TTC549 (cell line): ENCODE data around the gene CCPG1.

ENCODE experiments used
- FAIRE-seq: peaks from 2 replicates; lab custom pipeline; 2012; peaks lifted over from hg19 to GRCh38; lab: Jason Lieb, UNC

CCPG1 gene

DNA sequence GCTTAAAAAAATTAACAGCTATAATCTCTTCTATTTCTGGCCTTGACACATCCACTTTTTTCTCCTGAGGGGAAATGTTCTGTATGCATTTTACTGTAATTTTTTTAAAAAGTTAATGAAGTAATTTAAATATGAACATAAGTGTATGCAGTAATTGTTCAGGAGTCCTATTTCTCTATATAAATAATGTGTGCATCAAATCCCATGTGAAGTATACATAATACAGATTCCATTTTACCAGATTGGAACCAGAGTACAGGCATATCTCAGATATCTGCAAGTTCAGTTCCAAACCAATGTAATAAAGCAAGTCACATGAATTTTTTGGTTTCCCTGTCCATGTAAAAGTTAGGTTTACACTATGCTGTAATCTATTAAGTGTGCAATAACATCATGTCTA lies 26.6 kb downstream of the CCPG1 start:
- no peak for FAIRE-seq

DNA sequence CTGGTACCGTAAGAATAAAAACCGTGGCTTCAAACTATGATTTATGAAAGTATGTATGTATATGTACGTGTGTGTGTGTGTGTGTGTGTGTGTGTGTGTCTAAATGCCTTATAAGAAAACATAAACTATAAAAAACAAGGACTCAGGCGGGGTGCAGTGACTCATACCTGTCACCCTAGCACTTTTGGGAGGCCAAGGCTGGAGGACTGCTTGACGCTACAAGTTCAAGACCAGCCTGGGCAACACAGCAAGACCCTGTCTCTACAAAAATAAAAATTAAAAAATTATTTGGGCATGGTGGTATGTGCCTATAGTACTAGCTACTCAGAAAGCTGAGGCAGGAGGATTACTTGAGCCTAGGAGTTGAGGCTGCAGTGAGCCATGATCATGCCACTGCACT lies 29.1 kb downstream of the CCPG1 start:
- FAIRE-seq: no peak

DNA sequence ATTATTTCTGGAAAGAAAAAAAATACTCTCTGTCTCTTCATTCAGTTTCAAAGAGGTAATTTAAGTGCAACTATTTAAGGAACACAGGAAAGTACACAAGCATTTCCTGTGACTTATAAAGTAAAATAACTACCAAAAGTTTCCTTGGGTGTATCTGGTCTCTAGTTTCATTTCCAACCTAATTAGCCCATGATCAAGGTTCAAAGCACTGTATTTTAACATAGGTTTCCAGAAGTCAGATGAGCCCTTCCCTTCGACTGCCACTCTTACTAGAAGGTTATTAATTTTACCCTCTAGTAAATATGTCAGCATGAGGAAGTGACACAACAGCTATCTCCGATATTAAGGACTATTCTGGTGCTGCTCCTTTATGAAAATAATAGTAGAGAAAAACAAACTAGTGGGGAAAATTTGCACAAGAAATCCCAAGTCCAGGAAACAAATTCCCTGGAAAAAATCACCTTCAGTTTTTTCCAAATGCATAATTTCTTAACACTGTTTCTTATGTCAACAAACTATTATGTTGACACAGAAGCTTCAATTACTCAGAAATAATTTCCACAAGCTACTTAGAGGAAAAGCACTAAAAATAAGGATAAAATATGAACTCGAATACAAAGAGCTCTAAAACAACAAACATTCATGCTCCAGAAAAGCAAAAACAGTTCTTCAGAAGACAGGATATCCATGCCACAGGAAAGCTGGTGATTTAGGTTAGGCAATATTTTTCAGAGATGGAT lies 35.3 kb downstream of the CCPG1 start:
- no peak for FAIRE-seq

DNA sequence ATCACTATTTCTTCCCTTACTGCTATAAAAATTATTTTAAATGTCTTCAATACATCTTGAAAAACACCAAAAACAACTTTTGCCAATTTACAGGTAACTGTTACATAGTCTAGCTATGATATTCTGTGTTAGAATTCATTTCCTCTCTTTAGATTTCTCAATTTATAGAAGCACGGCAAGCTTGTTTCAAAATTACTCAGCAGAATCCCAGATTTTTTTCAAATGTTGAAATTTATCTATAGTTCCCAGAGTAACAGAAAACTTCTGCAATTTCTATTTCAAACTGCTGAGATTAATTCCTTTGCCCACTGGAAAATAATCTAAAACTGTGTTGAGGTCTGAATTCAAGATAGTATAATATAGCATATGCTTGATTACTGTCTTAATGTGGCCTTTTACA lies 41.2 kb downstream of the CCPG1 start:
- FAIRE-seq: no peak

DNA sequence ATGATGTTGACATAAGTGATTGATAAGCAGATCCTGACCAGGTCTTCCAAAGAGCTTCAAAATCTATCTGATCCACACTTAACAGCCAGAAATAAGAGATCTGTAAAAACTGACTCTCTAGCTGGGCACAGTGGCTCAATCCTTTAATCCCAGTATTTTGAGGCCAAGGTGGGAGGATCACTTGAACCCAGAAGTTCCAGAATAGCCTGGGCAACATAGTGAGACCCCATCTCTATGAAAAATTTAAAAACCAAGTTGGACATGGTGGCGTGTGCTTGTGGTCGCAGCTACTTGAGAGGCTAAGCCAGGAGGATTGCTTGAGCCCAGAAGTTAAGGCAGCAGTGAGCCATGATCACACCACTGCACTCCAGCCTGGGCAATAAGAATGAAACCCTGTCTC lies 45.5 kb downstream of the CCPG1 start:
- FAIRE-seq: no peak

DNA sequence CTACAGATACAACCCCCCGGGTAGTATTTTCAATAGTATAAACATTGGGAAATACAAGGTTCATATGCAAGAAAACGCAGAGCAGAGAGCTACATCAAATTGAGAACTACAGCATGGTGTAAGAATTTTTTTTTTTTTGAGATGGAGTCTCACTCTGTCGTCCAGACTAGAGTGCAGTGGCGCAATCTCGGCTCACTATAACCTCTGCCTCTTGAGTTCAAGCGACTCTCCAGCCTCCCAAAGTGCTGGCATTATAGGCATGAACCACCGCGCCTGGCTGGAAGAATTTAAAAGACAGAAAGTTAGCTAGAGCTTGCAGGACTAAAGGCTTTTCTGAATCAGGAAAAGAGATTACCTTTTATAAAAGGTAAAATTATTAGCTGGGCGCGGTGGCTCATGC lies 47.1 kb downstream of the CCPG1 start:
- no peak for FAIRE-seq

DNA sequence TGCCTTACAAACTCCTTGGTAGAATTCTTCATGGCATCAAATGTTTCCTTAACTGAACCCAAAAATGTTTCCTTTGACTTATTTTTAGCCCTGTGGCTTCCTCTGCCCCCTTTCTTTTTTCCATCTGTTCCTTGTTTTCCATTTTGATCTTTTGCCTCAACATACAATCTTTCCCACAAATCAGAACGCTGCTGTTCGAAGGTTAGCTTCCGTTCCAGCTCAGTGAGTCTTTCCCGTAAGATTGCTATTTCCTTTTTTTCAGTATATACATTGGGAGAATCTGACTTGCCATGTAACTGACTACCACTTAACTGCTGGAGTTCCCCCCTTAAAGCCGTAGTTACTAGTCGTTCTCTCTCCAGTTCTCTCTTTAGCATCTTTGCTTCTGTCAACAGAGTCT lies 47.9 kb downstream of the CCPG1 start:
- FAIRE-seq: no peak

DNA sequence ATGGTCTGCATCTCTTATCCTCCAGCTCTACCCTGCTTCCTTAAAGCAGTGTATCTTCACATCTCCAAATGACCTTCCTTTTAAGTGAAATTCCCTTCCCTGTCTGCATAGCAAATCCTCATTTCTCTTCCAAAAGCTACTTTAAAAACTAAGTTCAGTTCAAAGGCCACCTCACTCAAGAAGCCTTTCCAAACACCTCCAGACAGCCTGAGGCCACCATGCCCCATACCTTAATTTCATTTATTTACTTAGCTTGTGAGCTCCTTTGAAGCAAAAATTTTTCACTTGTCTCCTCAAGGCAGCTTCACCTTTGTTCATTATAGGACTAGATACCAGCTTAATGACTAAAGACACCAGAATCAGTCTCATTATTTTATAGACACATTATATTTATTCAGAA lies 49.7 kb downstream of the CCPG1 start:
- no peak for FAIRE-seq

DNA sequence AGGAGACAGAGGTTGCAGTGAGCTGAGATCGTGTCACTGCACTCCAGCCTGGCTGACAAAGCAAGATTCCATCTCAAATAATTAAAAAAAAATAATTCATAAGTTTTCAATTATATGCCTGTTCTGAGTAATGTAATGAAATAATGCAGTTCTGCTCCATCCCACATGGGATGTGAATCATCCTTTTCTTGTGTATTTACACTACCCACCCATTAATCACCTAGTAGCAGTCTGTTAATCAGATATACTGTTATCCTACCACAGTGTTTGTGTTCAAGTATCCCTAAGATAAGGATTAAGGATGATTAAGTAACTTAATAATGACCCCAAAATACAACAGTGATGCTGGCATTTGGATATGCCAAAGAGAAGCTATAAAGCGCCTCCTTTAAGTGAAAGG lies 50.4 kb downstream of the CCPG1 start:
- FAIRE-seq: no peak

DNA sequence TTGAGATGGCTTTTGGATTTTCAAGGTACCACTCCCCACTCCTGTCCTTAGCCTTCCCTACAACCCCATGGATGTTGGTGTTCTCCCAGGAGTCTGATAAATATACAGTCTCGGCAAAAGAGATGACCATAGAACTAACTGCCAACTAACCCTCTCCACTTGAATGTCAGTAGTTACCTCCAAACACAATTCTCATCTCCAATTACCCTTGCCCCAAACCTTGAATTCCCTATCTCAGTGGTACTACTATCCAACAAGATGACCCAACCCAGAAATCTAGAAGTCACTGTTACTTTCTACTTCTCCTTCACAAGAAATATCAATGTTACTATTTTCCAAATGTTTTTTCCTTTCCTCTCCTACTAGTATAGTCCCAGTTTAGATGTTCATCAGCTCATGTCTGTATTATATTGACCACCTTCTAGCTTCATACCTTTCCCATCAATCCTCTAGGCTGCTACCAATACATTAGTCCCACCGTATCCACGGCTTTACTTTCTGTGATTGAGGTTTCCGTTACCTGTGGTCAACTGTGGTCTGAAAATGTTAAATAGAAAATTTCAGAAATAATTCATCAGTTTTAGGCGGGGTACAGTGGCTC lies 51.1 kb downstream of the CCPG1 start:
- no peak for FAIRE-seq

DNA sequence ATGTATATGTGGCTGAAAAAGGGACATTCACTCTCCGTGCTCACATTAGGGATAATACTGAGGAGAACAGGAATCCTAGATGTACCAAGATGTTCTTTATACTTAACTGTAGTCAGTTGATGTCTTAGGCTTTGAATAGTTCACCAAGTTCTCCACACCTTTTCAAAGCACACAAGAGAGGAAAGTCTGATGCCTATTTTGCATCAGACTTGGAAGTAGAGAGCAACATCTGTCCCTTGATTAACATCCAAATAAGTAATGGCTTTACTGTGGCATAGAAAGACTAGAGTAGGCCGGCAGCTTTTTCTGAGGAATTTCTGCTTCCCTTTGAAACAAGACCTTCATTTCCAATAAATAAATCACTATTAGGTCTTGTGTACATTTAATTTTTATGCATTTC lies 55.1 kb downstream of the CCPG1 start:
- FAIRE-seq: no peak

DNA sequence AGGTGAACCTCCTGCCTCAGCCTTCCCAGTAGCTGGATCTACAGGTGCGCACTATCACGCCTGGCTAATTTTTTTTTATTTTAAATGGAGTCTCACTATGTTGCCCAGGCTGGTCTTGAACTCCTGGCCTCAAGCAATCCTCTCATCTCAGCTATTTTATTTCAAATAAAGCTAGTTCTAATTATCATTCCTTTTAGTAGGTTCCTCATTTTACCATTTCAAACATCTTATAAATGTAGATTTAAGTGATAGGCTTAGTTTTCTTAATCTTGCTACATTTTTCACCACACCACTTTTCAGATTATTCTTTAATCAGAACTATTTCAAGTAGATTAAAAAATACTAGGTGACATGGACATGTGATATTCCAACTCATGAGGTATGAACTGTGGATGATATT lies 58.9 kb downstream of the CCPG1 start:
- FAIRE-seq: no peak

DNA sequence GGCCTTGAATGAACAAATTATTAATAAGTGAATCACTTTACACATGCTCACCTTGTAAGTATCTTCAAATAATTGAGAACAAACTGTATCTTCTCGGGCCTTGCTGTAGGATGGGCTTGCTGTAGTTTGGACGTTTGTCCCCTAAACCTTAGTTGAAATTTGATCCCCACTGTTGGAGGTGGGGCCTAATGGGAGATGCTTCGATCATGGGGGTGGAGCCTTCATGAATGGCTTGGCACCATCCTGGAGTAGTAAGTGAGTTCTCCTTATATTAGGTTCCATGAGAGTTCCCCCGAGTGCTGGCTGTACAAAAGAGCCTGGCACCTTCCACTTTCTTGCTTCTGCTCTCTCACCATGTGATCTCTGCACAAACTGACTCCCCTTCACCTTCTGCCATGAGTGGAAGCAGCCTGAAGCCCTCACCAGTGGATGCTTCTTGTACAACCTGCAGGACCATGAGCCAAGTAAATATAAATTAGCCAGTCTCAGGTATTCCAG lies 59.8 kb downstream of the CCPG1 start:
- FAIRE-seq: no peak

DNA sequence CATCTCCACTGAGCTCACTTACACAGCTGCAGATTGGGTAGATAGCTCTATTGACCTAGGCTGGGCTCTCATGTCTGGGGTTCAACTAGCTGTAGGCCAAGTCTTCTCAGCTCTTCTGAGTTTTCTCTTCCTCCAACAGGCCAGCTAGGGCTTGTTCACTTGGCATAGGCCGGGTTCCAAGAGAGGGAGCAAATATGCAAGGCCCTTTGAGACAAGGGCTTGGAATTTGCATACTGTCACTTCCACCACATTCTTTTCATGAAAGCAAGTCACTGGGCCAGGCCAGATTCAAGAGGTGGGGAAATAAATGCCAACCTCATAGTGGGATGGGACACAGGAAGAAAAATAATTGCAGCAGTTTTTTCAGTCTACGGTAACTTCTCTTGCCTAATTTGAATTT lies 64.0 kb downstream of the CCPG1 start:
- FAIRE-seq: no peak

DNA sequence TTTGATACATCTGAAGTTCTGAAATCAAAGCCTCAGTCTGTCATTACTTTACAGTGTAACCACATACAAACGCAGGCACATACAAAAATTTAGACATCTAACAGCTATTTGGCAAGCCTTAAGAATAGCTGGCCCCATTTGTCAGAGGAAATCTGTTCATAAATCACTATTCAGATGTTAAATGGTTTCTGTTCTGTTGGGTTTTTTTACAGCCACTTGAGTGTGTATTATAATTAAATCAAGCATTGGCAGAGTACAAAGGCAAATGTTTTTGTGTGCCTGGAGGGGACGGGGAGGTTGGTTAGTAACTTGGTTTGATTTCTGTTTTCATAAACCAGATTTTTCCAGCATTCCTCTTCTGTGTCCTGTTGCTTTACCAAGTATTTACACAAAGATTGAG lies 65.0 kb downstream of the CCPG1 start:
- FAIRE-seq: no peak

DNA sequence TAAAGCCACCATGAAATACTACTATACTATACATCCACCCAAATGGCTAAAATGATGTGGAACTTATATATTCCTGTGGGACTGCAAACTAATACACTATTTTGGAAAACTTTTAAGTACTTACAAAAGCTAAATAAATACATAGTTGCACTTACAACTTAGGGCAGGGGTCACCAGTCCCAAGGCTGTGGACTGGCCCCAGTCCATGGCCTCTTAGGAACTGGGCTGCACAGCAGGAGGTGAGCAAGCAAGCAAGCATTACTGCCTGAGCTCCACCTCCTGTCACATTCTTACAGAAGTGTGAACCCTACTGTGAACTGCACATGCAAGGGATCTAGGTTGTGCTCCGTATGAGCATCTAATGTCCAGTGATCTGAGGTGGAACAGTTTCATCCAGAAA lies 71.0 kb downstream of the CCPG1 start:
- no peak for FAIRE-seq

DNA sequence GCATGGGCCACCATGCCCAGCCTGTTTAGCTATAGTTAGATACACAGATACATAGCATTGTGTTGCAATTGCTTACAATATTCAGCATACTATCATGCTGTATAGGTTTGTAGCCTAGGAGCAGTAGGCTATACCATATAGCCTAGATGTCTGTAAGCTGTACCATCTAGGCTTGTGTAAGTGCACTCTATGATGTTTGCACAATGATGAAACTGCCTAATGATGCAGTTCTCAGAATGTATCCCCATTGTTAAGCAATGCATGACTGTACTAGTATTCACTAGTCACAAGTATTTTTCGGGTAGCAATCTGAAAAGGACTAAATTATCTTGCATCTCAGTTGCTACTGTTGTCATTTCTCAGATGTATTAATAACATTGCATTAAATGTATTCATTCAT lies 73.2 kb downstream of the CCPG1 start:
- FAIRE-seq: no peak

DNA sequence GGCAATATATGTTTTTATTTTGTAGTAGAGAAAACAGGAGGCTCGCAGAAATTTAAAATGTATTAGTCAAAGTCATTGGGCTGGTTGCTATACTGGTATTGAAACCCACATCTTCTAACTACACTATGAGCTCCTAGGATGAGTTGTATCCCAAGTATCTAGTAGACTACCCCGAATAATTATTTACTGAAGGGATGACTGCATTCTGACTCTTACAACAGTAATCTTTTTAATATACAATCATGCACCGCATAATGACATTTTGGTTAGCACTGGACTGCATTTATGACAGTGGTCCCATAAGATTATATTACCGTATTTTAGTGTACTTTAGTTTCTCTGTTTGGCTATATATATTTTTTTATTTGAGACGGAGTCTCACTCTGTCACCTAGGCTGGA lies 73.8 kb downstream of the CCPG1 start:
- FAIRE-seq: no peak

DNA sequence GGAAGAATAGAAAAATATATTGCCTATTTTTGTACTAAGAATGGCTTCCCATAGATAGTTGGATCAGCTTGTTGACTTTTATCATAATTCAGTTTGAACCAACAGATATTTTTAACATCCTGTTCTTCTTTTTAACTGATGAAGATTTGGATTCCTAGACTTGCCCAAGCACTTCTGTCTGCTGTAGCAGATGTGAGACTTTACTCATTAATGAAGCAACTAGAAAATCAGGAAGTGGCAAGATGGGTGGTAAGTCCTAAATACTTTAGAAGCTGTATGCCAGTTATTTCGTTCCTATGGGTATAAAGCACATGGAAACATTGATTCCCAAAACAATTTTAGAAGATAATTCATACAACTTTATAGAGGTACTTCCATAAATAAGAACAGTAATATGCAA lies 80.8 kb downstream of the CCPG1 start:
- FAIRE-seq: no peak

DNA sequence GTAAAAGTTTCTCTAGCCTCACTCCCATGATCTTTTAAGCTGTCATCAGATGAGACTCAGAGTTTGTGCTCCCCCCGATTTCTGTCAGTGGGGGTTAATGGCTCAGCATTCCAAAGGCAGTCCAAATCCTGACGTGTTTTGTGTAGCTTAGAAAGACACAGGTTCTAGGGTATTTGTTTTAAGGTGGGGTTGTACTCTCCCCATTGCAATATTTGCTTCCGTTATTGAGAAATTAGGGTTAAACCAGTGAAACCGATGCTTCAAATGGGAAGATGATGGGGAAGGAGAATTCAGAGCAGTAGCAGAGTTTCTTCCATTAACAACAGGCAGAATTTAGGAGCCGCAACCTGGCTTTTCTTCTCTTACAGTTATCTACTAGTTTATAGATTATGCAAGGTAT lies 85.7 kb downstream of the CCPG1 start:
- FAIRE-seq: no peak

DNA sequence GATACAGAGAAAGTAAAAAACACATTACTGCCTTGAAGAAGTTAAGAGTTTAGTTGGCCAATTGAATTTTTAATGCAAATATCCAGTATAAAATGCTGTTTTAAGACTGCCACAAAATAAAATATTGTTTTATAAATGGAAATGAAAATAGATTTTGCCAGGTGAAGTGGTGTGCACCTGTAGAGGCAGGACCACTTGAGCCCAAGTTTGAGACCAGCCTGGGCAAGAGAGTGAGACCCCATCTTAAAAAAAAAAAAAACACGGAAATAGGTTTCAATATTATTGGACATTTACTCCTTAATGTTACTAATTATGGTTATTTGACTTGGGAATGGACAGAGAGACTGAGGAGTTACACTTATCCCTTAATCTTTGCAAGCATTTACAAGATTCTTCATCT lies 87.2 kb downstream of the CCPG1 start:
- no peak for FAIRE-seq

DNA sequence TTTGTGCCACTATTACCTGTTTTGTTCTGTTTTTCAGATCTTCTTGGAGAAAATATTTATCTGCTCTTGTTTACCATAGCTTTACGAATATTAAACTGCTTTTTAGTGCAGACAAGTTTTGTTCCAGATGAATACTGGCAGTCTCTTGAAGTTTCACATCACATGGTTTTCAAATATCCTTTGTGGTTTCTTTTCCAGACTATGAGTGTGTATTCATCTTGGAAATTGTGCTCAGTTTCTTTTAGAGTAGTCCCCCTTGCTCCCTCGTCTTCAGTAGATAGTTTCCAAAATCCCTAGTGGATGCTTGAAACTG lies 88.0 kb downstream of the CCPG1 start:
- no peak for FAIRE-seq

DNA sequence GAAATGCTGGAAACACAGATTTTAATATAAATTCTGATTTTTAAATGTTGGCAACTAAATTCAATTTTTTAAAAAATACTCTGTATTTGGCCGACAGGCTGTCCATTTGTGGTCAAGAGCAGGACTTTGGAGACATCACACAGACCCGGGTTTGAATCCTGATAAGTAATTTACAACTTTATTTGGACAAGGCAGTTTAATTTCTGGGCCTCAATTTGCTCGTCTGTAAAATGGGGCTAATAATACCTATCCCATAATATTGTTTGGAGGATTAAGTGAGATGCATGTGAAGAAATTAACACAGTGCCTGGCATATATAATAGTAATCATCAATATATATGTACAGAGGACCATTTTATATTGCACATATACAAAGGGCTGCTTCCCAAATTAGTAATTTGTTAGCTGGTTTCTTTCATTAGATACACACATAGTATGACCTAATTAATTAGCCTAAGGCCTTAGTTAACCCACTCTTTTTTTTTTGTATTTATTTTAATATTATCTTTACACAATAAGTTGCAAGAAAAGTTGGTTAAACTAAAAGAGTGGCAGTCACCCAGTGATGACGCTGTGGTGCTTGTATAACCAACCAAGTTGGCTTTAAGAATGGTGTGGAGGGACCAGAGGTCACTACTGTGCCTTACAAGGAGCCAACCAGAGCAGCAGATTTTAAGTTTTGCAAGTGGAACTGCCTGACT lies 88.5 kb downstream of the CCPG1 start:
- no peak for FAIRE-seq
